SH-SY5Y (cell line): ENCODE measurements around the gene CHST9.

Experiments
- GATA2 ChIP-seq: IDR thresholded peaks from 2 replicates; pipeline ENCODE4 v1.6.1; 2011; ENCODE audit warnings: mild to moderate bottlenecking, low read depth, low read length
- GATA3 ChIP-seq: IDR thresholded peaks from 2 replicates; pipeline ENCODE4 v1.6.1; 2011; ENCODE audit warnings: low read depth, mild to moderate bottlenecking, low read length, moderate library complexity

The CHST9 gene

DNA sequence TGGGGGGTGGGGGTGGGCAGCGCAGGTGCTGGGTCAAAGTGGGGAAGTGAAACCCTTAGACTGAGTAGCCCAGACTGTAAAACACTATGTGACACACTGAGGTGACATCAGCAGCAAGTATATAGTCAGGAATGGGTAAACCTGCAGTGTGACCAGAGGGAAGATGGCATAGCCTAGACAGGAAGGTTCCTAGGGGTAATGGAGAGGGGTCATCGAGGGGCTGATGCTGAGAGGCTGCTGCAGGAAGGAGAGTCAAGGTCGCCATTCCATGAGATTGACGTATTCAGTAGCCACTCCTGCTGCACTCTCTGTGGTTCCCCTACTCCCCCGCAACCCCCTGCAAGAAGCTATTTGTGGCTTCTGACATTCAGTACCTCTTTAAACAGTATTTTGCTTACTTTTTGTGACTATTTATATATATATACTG lies 111.7 kb downstream of the CHST9 start:
- TF ChIP-seq GATA3, result no peak
- TF ChIP-seq GATA2, result no peak

DNA sequence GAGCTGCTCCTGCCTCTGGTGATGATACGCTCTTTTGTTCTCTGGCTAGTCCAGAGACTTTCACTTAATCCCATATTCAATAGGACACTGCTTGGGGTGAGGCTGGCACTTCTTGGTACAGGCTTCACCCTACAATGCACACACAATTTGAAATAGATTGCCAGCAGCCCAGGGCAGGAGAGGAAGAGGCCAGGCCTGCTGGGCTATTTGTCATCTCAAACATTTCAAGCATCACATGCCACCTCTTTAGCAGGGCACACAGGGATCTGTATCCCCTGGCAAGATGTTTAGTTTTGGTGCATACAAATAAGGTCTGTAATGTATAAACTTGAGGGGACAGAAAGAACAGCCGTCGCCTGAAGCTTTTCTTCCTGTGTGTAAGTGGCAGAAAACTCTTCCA lies 120.4 kb downstream of the CHST9 start:
- TF ChIP-seq GATA2 (no peak), GATA3 (no peak)

DNA sequence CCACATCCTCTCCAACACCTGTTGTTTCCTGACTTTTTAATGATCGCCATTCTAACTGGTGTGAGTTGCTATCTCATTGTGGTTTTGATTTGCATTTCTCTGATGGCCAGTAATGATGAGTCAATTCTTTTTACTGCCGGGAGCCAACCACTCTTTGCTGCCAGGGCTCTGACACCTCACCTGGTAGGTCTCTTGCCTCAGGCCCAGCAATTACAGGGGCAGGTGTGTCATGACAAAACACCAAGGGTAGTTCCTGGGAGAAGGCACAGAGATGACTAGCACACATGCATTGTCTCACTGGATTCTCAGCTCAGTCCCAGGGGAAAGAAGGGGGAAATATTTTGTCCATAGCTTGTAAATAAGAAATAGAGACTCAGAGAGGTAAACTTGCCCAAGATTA lies 122.3 kb downstream of the CHST9 start:
- no peak for TF ChIP-seq GATA3
- TF ChIP-seq GATA2, result no peak

DNA sequence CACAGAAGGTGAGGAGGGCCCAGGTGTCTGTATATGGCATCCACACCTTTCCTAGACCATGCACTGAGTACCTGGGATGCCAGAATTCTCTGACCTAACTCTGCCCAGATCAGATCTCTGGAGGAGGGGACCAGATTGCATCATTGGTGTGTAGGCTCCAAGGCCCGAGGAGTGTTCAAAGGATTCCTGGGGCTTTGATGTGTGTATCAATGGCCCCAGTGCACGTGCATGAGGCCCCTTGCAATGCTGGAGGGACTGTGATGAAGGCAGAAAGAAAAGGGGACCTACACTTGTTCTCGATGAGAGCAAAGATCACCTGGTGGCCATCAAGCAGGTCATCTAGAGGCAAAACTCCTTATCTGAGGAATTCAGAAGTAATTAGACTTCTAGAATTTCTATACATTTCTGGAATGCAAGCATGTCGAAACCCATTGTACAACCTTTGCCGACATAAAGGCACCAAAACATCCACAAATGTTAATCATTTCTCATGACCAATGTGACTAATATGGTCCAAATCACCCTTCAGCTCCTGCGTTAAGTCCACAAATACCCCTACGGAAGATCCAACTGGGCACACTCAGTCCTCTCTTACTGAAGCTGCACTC lies 123.5 kb downstream of the CHST9 start:
- no peak for TF ChIP-seq GATA2
- TF ChIP-seq GATA3, result no peak

DNA sequence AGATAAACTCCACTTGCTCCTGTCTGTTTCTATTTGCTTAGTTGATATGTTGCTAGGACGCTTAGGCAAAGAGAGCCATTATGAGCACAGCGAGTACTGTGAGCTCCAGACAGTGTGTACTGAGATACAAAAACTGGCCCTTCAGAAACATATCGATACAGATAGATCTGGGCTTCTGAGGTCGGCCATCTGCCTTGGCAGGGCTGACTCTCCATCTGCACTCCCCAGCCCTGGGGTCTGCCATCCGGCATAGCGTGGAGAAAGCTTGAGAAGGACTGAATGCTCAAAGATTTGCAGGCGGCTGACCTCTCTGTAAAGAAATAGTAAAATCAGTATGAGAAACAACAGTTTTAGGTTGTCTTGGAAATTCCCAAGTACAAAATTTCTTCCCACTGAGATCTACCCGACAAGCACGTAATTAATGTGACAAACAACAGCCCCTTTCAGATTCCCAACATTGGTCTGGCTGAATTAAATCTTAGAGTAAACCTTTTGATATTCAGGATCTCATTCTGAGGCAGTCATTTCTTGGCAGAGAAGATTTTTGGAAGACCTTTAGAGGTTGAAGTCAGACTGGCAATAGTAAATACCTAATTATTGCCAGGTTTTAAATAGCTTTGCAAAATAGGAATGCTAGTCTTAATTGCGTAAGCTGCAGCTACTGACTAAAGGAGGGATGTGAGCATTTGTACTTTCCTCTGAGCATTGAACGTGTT lies 127.4 kb downstream of the CHST9 start:
- no peak for TF ChIP-seq GATA3
- no peak for TF ChIP-seq GATA2

DNA sequence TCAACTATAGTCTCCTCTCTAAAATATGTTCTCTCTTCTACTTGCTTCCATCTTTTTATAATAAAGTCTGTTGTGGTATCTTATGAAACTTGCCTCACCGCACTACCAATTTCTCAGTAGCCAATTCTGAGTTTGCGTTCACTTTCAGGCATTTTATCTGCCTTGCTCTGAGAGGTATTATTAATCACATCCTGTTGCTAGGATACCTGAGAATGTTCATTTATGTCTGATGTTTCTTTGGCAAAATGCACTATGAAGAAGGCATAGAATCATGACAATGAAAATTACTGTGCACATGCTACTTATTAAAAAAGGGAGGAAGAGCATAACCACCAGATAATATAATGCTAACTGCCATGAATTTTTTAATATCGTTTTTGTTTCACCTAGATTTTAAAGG lies 130.2 kb downstream of the CHST9 start:
- no peak for TF ChIP-seq GATA2
- TF ChIP-seq GATA3, result no peak

DNA sequence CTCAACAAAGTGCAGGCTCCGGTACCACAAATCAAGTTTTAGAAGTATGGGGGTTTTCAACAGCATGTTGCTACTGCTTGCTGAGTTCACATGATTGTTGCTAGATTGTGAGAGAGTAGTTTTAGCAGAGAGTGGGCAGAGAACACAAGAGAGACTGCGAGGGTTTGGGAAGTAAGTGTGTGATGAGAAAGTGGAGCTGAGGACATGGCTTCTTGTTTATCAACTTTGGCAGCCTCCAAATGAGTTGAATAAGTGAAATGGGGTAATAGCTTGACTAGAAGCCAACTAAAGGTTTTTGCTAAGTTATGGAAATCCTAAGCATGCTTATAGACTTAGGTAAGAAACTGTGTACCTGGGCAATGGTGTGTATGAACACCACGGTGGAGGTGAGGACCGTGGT lies 135.1 kb downstream of the CHST9 start:
- no peak for TF ChIP-seq GATA3
- TF ChIP-seq GATA2, result no peak

DNA sequence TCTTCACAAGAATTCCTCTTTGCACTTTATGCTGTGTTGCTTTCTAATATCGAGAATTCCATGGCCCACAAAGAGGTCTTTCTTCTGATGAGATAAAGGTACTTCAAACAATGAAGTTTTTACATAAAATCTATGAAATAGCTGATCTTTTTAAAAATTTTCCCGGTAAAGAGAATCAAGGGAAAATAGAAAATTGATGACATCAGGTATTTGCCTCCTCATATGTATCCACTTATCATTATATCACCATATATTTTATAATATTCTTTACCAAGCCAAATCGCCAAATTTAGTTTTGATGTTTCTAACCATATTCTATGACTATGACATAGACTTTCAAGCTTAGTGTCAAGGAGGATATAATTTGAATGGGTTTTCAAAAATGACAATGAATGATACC lies 139.8 kb downstream of the CHST9 start:
- no peak for TF ChIP-seq GATA3

DNA sequence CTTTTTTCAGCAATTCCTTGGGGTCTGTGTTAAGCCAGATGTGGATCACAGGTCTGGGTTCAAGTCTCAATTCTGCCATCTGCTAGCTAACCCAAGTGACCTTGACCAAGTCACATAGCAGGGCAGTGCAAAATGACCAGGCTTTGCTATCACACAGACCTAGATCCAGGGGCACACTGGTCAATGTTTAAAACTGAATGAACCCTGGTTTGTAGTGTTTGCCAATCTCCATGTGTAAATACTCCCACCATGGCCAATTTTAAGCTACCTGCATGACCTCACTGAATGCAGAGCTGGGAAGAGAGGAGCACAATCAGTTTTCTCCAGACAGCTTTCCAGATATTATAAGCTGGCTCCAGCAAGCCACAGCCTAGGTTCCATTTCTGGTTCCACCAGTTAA lies 142.9 kb downstream of the CHST9 start:
- TF ChIP-seq GATA3, result no peak
- TF ChIP-seq GATA2, result no peak

DNA sequence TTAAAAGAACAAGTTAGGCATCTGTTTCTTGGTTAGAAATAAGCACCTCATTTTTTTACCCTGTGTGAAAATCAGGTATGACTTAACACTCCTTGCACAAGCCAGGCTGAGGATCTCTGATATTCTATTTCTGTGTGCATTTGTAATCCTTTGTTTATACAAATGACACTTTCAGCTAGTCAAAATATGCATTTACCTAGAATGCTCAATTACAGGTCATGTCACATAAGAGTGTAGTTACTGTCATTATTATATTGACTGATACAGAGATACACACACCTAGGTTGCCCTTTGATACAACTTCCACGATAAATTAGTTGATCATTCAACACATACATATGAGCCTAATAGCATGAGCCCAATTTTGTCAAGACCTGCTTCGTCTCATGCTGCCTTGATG lies 144.3 kb downstream of the CHST9 start:
- TF ChIP-seq GATA3 (no peak), GATA2 (no peak)

DNA sequence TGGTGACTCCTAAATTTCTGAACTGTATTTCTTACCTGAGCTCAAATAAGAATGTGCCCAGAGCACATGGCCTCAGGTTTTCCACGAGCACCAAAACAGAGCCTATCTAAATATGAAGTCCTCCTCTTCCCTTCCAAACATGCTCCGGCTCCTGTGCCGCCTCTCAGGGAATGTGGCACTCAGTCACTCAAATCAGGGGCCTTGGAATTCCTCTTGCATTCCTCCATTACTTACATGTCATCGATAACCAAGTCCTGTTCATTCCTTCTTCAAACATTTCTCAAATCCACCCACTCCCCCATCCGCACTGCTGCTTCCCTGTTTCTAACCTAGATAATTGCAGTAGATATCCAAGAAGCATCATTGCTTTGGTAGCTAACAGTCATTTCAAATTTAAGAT lies 151.4 kb downstream of the CHST9 start:
- no peak for TF ChIP-seq GATA3

DNA sequence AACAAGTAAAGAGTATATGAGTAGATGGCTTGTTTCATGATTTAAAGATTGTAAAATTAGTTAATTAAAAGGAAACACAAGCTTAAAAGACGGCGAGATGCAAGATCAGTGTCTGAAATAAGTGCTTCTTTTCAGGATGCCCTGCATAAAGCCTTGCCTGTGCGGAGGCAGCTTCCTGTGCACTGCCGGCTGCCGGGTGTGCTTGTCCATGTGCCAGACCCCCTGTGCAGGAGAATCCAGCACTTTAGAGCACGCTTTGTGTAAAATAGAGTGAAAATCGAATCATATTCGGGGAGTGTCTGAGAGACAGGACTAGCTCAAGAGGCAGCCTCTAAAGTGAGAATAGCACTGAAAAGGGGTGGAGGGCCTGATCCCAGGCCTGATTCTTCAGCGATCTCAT lies 154.7 kb downstream of the CHST9 start:
- no peak for TF ChIP-seq GATA2
- TF ChIP-seq GATA3, result no peak

DNA sequence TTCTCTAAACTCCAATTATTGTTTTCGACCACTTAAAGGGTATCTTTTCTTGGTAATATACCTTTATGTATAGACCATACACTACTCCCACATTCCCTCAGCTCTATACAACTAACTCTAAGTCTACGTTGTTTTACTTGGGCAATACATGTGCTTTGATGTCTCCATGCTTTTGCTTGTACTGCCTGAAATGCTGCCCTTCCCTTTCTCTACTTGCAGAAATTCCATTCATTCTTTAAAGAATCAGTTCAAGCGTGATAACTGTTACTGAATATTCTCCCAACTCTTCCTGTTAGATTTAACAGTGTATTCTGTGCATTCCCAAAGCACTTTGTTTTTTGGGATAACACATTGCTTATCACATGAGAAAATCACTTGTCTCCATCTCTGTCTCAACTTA lies 162.6 kb downstream of the CHST9 start:
- TF ChIP-seq GATA3, result no peak
- TF ChIP-seq GATA2, result no peak

DNA sequence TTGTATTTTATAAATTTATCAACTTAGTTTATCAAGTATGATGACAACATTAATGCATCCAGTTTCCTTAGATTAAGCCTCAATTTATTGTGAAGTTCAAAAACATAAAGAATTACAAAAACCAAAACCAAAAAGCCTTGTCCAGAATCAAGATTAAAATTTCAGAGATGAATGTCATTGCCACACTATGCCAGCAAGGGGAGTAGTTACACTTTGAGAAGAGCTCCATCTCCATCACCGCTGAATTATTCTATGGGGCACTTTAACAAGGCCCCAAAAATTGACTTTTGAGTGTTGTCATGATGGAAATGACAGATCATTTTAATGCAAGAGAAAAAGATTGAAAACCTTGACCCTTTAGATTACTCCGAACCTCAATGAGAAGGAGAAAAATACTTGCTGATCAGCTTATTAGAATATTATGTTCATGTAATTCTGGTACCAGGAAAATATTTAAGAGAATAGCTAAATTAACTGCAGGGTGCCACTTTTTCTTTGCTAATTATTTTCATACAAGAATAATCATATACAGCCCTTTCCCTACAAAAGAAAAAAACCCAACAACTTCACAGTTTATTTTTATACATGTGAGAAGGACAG lies 167.1 kb downstream of the CHST9 start:
- TF ChIP-seq GATA2 (no peak), GATA3 (no peak)

DNA sequence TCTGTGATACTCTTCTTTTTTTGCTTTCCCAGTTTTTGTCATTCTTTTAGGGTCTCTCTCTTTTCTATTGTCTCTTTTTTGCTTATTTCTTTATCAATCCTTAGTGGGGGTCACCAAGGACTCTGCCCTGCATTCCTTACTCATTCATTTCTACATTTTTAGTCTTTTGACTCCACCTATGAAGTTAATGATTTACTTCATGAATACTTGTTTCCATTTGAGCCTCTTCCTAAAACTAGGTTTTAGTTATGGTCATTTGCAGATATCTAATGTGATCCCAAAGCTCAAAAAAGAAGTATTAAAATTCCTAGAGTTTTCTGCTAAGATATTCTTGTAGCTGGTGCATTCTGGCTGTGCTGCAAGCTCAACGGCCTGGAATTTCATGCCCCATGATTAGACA lies 170.3 kb downstream of the CHST9 start:
- TF ChIP-seq GATA2 (no peak), GATA3 (no peak)

DNA sequence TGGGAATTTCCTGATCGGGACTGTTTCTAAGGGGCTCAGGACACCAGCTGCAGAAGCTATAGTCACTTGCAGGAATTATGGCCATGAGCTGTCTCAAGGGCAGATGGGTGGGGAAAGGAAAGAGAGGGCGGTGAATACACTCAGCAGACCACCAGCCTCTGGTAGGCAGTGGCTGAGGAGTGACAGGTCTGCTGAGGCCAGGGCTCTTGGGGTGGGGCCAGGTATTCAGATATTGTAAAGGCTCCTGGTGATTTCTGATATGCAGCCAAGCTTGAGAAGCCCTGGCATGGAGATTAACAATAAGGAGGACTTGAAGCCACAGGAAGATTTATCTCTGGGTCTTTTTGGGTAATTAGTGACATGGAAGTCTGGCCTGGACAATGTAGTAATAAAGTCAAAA lies 174.3 kb downstream of the CHST9 start:
- no peak for TF ChIP-seq GATA2
- no peak for TF ChIP-seq GATA3

DNA sequence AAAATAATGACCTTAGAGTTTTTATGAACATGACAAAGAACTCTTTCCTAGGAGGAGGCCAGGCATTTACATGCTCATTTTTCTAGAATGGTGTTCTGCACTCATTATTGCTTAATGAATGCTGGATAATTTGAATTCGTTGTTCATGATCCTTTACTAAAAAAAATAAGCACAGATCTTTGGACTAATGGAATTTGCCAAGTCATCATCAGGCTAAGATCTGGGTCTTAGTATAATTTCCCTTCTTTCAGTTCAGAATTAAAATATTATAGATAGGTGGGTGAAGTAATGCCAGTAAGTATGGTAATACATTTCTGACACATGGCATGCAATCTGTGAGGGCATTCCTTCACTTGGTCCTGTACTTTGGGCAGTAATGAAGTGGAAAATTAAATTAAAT lies 175.8 kb downstream of the CHST9 start:
- TF ChIP-seq GATA3 (no peak), GATA2 (no peak)

DNA sequence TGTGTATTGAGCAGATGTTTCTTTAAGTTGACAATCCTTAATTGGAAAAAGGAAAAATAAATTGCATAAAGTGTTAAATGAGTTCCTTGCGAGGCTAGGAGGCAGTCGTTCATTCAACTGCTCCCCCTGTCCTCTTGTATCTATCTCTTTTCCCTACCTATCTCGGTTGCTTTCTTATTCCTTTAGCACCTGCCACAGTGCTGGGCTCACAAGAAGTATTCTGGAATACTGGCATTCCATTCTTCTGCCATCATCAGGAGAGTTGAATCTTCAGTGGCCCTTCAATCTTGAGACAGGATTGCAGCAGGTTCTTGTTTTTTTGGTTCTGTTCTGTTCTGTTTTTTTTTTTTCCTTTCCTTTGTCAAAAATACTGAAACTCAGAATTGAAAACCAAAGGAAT lies 176.5 kb downstream of the CHST9 start:
- TF ChIP-seq GATA2, result no peak
- no peak for TF ChIP-seq GATA3
